Measurements from ENCODE around the gene ZNF324.
"Not testable (repeated sequence)": the region's sequence is repeated elsewhere in the genome, so short reads cannot be mapped to it uniquely, and the experiment has no call there.

GRCh38 chr19:58442986-58443385 lies 23.9 kb upstream of the ZNF324 start:
- TF ChIP-seq POLR2A (IDR thresholded peaks at IDR 0.05; ENCODE audit: low read length); GATA1 (IDR thresholded peaks at IDR 0.05; ENCODE audit: low read depth, low read length): not testable (repeated sequence)
